Smooth muscle cell (in vitro differentiated cells): ENCODE measurements around the gene HMGB2. TPM values are rescaled to one million over a fixed set of nuclear protein-coding genes. Genes with fewer than 3 reads are reported as not detected.
A peak's percentile ranks its signal among the peaks of the same experiment; 100 is the strongest.

Experiments used
- DNase-seq: peaks from one replicate; lab custom pipeline; 2025; ENCODE audit not compliant: unreplicated experiment; lab: John Stamatoyannopoulos, UW
- H2AFZ ChIP-seq: fragments of 200-600 bp; sonication (generic); 2 replicates; pipeline ENCODE4 v1.6.0; 2016; ENCODE audit warnings: antibody characterized with exemption, low read depth, mild to moderate bottlenecking
- H3F3A ChIP-seq: fragments of 200-600 bp; sonication (generic); 2 replicates; pipeline ENCODE4 v1.6.0; 2017; ENCODE audit warnings: antibody characterized with exemption, low read depth
- H3K27ac ChIP-seq: fragments of 200-600 bp; sonication (generic); 2 replicates; pipeline ENCODE4 v1.5.1; 2016; ENCODE audit warnings: low read depth, mild to moderate bottlenecking
- H3K27me3 ChIP-seq: fragments of 200-600 bp; sonication (generic); 2 replicates; pipeline ENCODE4 v1.6.1; 2016; ENCODE audit warnings: low read depth, mild to moderate bottlenecking
- H3K36me3 ChIP-seq: fragments of 200-600 bp; sonication (generic); 2 replicates; pipeline ENCODE4 v1.5.1; 2016; ENCODE audit warnings: low read depth
- H3K4me1 ChIP-seq: fragments of 200-600 bp; sonication (generic); 2 replicates; pipeline ENCODE4 v1.5.1; 2016; ENCODE audit warnings: low read depth
- H3K4me2 ChIP-seq: fragments of 200-600 bp; sonication (generic); 2 replicates; pipeline ENCODE4 v1.6.0; 2016; ENCODE audit warnings: mild to moderate bottlenecking
- H3K4me3 ChIP-seq: fragments of 200-600 bp; sonication (generic); 2 replicates; pipeline ENCODE4 v1.5.1; 2016; ENCODE audit warnings: mild to moderate bottlenecking
- H3K79me2 ChIP-seq: fragments of 200-600 bp; sonication (generic); 2 replicates; pipeline ENCODE4 v1.6.0; 2016; ENCODE audit warnings: low read depth, mild to moderate bottlenecking
- H3K9ac ChIP-seq: fragments of 200-600 bp; sonication (generic); 2 replicates; pipeline ENCODE4 v1.6.0; 2016; ENCODE audit warnings: low read depth
- H3K9me3 ChIP-seq: fragments of 200-600 bp; sonication (generic); replicated peaks from 2 replicates; pipeline ENCODE4 v1.5.1; 2016; ENCODE audit warnings: low read depth
- H4K20me1 ChIP-seq: fragments of 200-600 bp; sonication (generic); 2 replicates; pipeline ENCODE4 v1.6.0; 2016; ENCODE audit warnings: low read depth
- WGBS: methylation state at CpG from one replicate; pipeline ENCODE4 v1.1.7; 2016; ENCODE audit warnings: low lambda C conversion rate; 5-methylcytosine and 5-hydroxymethylcytosine counted together
- polyA plus RNA-seq: library from polyadenylated mRNA; unstranded; fragments of >200 nt; fragmentation: Nextera tagmentation; extraction: Ambion mirVana; gene quantifications from 2 replicates; pipeline ENCODE4 v1.2.1, GENCODE V29; 2016
- total RNA-seq: library from RNA; depleted of rRNA; stranded (reverse); fragments of >200 nt; gene quantifications from 2 replicates; pipeline ENCODE4 v1.2.3, GENCODE V29; 2014
- TF ChIP-seq, protein P1 (sequence below): fragments of 200-600 bp; sonication (generic); IDR thresholded peaks from 2 replicates; pipeline ENCODE4 v1.5.1; 2017; ENCODE audit warnings: borderline replicate concordance, mild to moderate bottlenecking, antibody characterized with exemption; ENCODE audit not compliant: insufficient read depth, poor library complexity, severe bottlenecking

Gene HMGB2
- total and polyA plus RNA-seq, 2 experiments from 2014 or later: 22.6 to 54.9 TPM

DNA sequence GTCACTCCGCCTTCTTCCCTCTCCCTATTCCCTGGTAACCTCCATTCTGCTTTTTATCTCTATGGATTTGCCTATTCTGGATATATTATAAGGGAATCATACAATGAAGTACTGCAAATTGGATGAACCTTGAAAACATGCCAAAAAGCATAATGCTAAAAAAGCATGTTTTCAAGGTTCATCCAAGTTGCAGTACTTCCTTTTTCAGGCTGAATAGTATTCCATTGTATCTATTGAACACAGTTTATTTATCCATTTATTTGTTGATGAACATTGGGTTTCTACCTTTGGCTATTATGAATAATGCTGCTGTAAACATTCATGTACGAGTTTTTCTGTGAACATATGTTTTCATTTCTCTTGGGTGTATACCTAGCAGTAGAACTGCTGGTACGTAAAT lies 45.8 kb upstream of the HMGB2 start:
- Histone ChIP-seq H3K27me3 (no peaks in the 10 kb centered on the region), H3K9me3 (no peaks in the 10 kb centered on the region), H2AFZ (no peak overlapping the region), H3K79me2 (peaks cover 25% of the 10 kb centered on the region), H3K9ac (no peak overlapping the region), H3K27ac (no peak overlapping the region), H3K4me1 (no peaks in the 10 kb centered on the region), H3K36me3 (no peaks in the 10 kb centered on the region), H3K4me3 (no peak overlapping the region), H3F3A (no peaks in the 10 kb centered on the region), H3K4me2 (no peak overlapping the region), H4K20me1 (peaks cover 10% of the 10 kb centered on the region)
- no peak for DNase-seq
- WGBS: 98% methylated on average over 3 of the region's 3 CpGs
- TF ChIP-seq, protein P1, sequence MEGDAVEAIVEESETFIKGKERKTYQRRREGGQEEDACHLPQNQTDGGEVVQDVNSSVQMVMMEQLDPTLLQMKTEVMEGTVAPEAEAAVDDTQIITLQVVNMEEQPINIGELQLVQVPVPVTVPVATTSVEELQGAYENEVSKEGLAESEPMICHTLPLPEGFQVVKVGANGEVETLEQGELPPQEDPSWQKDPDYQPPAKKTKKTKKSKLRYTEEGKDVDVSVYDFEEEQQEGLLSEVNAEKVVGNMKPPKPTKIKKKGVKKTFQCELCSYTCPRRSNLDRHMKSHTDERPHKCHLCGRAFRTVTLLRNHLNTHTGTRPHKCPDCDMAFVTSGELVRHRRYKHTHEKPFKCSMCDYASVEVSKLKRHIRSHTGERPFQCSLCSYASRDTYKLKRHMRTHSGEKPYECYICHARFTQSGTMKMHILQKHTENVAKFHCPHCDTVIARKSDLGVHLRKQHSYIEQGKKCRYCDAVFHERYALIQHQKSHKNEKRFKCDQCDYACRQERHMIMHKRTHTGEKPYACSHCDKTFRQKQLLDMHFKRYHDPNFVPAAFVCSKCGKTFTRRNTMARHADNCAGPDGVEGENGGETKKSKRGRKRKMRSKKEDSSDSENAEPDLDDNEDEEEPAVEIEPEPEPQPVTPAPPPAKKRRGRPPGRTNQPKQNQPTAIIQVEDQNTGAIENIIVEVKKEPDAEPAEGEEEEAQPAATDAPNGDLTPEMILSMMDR: no peak

DNA sequence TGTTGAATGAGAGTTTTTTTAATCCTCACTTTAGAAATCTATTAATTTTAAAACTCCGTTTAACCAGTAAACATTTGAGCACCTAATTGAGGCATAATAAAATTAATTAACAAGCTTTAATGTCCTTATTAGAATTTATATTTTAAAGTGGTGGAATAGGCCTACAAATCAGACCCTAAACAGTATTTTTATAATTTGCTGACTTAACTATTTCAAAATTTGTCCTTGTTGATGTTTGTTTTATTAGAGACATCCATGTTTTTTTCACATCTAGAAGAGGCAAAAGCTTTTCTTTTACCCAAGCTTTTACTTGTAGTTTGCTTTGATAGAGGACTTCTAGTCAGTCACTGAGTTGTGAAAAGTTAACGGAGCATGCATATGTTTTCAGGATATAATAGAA lies 40.4 kb upstream of the HMGB2 start:
- H3K36me3 ChIP-seq: no peaks in the 10 kb centered on the region
- no peak for DNase-seq
- H3K9ac ChIP-seq: no peak overlapping the region
- H3K27me3 ChIP-seq: no peaks in the 10 kb centered on the region
- H4K20me1 ChIP-seq: peaks cover 20% of the 10 kb centered on the region
- H3K4me2 ChIP-seq: no peak overlapping the region
- TF ChIP-seq, protein P1: no peak
- peaks cover 7% of the 10 kb centered on the region for H3F3A ChIP-seq
- peaks cover 6% of the 10 kb centered on the region for H3K4me1 ChIP-seq
- peaks cover 44% of the 10 kb centered on the region for H3K79me2 ChIP-seq
- WGBS: 95% methylated on average over 2 of the region's 2 CpGs
- no peak overlapping the region for H2AFZ ChIP-seq
- no peak overlapping the region for H3K27ac ChIP-seq
- H3K4me3 ChIP-seq: no peak overlapping the region
- H3K9me3 ChIP-seq: no peaks in the 10 kb centered on the region

DNA sequence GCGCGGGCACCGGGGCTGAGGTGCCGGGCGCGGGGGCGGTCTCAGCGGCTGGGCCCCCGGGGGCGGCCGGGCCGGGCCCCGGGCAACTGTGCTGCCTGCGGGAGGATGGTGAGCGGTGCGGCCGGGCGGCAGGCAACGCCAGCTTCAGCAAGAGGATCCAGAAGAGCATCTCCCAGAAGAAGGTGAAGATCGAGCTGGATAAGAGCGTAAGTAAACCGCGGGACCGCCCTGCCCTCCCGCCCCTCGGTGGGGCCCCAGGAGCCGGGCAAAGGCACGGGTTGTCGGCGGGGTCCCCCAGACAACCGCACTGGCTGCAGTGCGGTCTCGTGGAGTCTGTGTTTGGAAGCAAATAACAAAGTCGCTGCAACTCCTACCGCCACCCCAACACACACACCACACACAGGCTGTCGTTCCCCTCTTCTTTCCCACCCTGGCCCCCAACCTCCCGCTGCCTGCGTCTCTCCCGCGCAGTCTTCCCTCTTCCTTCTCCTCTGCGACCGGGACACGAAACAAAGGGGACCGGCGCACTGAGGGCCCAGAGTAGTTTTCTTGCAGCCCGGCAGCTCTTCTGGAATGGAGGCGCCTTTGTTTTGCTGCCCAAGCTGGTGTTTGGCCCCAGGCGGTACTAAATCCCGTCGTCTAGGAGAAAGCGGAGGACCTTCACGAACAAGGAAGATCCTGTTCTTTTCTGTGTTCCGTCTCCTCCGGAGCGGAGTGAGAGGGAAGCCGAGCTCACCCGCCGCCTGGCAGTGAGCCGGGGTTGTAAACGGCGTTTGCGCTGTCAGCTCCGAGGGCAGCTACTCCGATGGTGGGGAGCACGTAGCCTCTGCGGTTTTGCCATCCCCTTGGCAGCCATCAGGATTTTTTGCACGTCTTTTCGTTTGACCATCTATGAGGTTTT lies 37.4 kb upstream of the HMGB2 start:
- H2AFZ ChIP-seq: peak overlapping the region; percentile 97
- peaks cover 7% of the 10 kb centered on the region for H3F3A ChIP-seq
- H3K9me3 ChIP-seq: no peaks in the 10 kb centered on the region
- peak overlapping the region; percentile 55 for H3K9ac ChIP-seq
- H3K4me1 ChIP-seq: peaks cover 6% of the 10 kb centered on the region
- DNase-seq: peak; percentile 38
- under 1% methylated on average over 50 of the region's 68 CpGs for WGBS
- no peaks in the 10 kb centered on the region for H3K36me3 ChIP-seq
- H4K20me1 ChIP-seq: peaks cover 20% of the 10 kb centered on the region
- peaks cover 47% of the 10 kb centered on the region for H3K79me2 ChIP-seq
- H3K27ac ChIP-seq: peak overlapping the region; percentile 62
- TF ChIP-seq, protein P1: no peak
- H3K27me3 ChIP-seq: no peaks in the 10 kb centered on the region
- H3K4me3 ChIP-seq: peak overlapping the region; percentile 93
- H3K4me2 ChIP-seq: peak overlapping the region; percentile 92
